A549 (cell line): ENCODE results near the gene DPYD.

Experiments used
- CHD4 ChIP-seq: fragments of 200-600 bp; sonication (generic); IDR thresholded peaks from 2 replicates; pipeline ENCODE4 v1.6.1; 2016; ENCODE audit warnings: antibody characterized with exemption, mild to moderate bottlenecking, borderline replicate concordance
- CTCF ChIP-seq: fragments of >200 bp; sonication (Bioruptor Twin); formaldehyde crosslinking; IDR thresholded peaks from 3 replicates; pipeline ENCODE4 v1.5.1; 2016
- JUN ChIP-seq, 2 experiments: fragments of >200 bp; sonication (Bioruptor Twin); formaldehyde crosslinking; IDR thresholded peaks; 2 replicates in 1 of 2; 3 replicates in 1 of 2; pipeline ENCODE4 v1.6.1; 2016 to 2017
- MAZ ChIP-seq: fragments of 150-350 bp; IDR thresholded peaks from 2 replicates; pipeline ENCODE4 v1.6.1; 2014; ENCODE audit warnings: antibody characterized with exemption, low read depth, low read length, borderline replicate concordance
- NR3C1 ChIP-seq: fragments of >200 bp; sonication (Bioruptor Twin); formaldehyde crosslinking; IDR thresholded peaks from 3 replicates; pipeline ENCODE4 v1.6.1; 2017
- PBX3 ChIP-seq: IDR thresholded peaks from 2 replicates; pipeline ENCODE4 v1.6.1; 2012
- POLR2A ChIP-seq: IDR thresholded peaks from 2 replicates; pipeline ENCODE4 v1.6.1; 2012; ENCODE audit warnings: mild to moderate bottlenecking, low read length
- RCOR1 ChIP-seq: fragments of 150-350 bp; IDR thresholded peaks from 2 replicates; pipeline ENCODE4 v1.6.1; 2014; ENCODE audit warnings: antibody characterized with exemption, low read length, low read depth
- REST ChIP-seq: fragments of 200-600 bp; sonication (generic); IDR thresholded peaks from 2 replicates; pipeline ENCODE4 v1.6.1; 2016; ENCODE audit warnings: antibody characterized with exemption, mild to moderate bottlenecking, moderate library complexity
- USF2 ChIP-seq: fragments of 450-650 bp; IDR thresholded peaks from 2 replicates; pipeline ENCODE4 v1.6.1; 2014; ENCODE audit warnings: antibody characterized with exemption

- no peak for TF ChIP-seq MAZ
- TF ChIP-seq USF2: no peak
- TF ChIP-seq REST: no peak
- TF ChIP-seq POLR2A: no peak
- no peak for TF ChIP-seq CTCF
- TF ChIP-seq PBX3: no peak
- no peak for TF ChIP-seq CHD4
- TF ChIP-seq NR3C1: no peak
- no peak for TF ChIP-seq JUN (IDR thresholded peaks at IDR 0.05)
- TF ChIP-seq RCOR1: no peak
Measured at GRCh38 chr1:97634758-97635157, 286.1 kb downstream of the DPYD start.
